Fibroblast of skin of abdomen (primary cell): ENCODE measurements around the gene ADRA2B. TPM values are rescaled to one million over a fixed set of nuclear protein-coding genes. Genes with fewer than 3 reads are reported as not detected.
"Not testable (repeated sequence)": the region's sequence is repeated elsewhere in the genome, so short reads cannot be mapped to it uniquely, and the experiment has no call there.

Experiments
- DNase-seq: peaks from one replicate; pipeline ENCODE4 v3.0.0-alpha.2; 2013
- polyA plus RNA-seq, 2 experiments: library from polyadenylated mRNA; unstranded; fragments of 120-200 nt; gene quantifications; one replicate each; pipeline ENCODE4 v1.2.1, GENCODE V29; 2013; ENCODE audit not compliant: insufficient read length in 2 of 2

Gene ADRA2B
- not detected for polyA plus RNA-seq (2013, experiment 1 of 2; ENCODE audit: insufficient read length)
- not detected for polyA plus RNA-seq (2013, experiment 2 of 2; ENCODE audit: insufficient read length)

- peak; percentile 26 for DNase-seq
Observed at GRCh38 chr2:96116424-96116878, at the start of gene ADRA2B. TSS of gene ADRA2B (minus strand) at chr2:96116571. CDS start at chr2:96116149, 422 bp downstream.

- DNase-seq: no peak
Observed at GRCh38 chr2:96164459-96165184, 48.3 kb upstream of the ADRA2B start.

GRCh38 chr2:96163768-96164429 is 47.5 kb upstream of the ADRA2B start:
- no peak for DNase-seq

- no peak for DNase-seq
Observed at GRCh38 chr2:96163415-96163767, 47.0 kb upstream of the ADRA2B start.

- no peak for DNase-seq
Observed at GRCh38 chr2:96161898-96162297, 45.5 kb upstream of the ADRA2B start.

- not testable (repeated sequence) for DNase-seq
Observed at GRCh38 chr2:96160366-96160765, 44.0 kb upstream of the ADRA2B start.

- DNase-seq: no peak
Observed at GRCh38 chr2:96159084-96159830, 42.9 kb upstream of the ADRA2B start.

- DNase-seq: no peak
Observed at GRCh38 chr2:96158554-96158940, 42.2 kb upstream of the ADRA2B start.

GRCh38 chr2:96157649-96158553 is 41.5 kb upstream of the ADRA2B start:
- DNase-seq: no peak

GRCh38 chr2:96156926-96157648 is 40.7 kb upstream of the ADRA2B start:
- no peak for DNase-seq

GRCh38 chr2:96156011-96156820 is 39.8 kb upstream of the ADRA2B start:
- no peak for DNase-seq

- no peak for DNase-seq
Observed at GRCh38 chr2:96154506-96155380, 38.4 kb upstream of the ADRA2B start.

GRCh38 chr2:96153991-96154431 is 37.6 kb upstream of the ADRA2B start:
- DNase-seq: no peak

GRCh38 chr2:96153291-96153713 is 36.9 kb upstream of the ADRA2B start:
- no peak for DNase-seq

GRCh38 chr2:96152304-96153161 is 36.2 kb upstream of the ADRA2B start:
- no peak for DNase-seq

- no peak for DNase-seq
Observed at GRCh38 chr2:96151595-96152303, 35.4 kb upstream of the ADRA2B start.

GRCh38 chr2:96150791-96151594 is 34.6 kb upstream of the ADRA2B start:
- no peak for DNase-seq
